A673 (cell line): Measurements from ENCODE around the gene GIPC2. TPM values are rescaled to one million over a fixed set of nuclear protein-coding genes. Genes with fewer than 3 reads are reported as not detected.

Experiments
- BruUV-seq: library from RNA; stranded (reverse); fragments of 400-500 nt; replicated peaks from 2 replicates; lab custom pipeline; 2021; lab: Mats Ljungman, UMichigan
- CTCF ChIA-PET: fragments of 300-600 bp; sonication (Branson Sonifier 250); formaldehyde crosslinking; loops from one replicate; lab custom pipeline; 2022; ENCODE audit warnings: antibody characterized with exemption; lab: Charles Lee
- POLR2A ChIA-PET: fragments of 300-600 bp; sonication (Branson Sonifier 250); formaldehyde crosslinking; loops from one replicate; lab custom pipeline; 2022; ENCODE audit warnings: antibody characterized with exemption; ENCODE audit not compliant: low non-redundant PET; lab: Charles Lee
- DNase-seq: peaks from one replicate; pipeline ENCODE4 v3.0.0-alpha.2; 2015; ENCODE audit warnings: low spot score
- H3K27ac ChIP-seq: fragments of 200-600 bp; sonication (generic); 2 replicates; pipeline ENCODE4 v1.5.1; 2016; ENCODE audit warnings: mixed run types, low read depth, mild to moderate bottlenecking, mixed read lengths, antibody characterized with exemption, low read length; ENCODE audit not compliant: poor library complexity, severe bottlenecking
- H3K27me3 ChIP-seq: fragments of 200-600 bp; sonication (generic); replicated peaks from 2 replicates; pipeline ENCODE4 v1.6.1; 2017; ENCODE audit warnings: mixed run types, low read depth, mild to moderate bottlenecking, mixed read lengths, antibody characterized with exemption, low read length; ENCODE audit not compliant: insufficient read depth, poor library complexity
- H3K36me3 ChIP-seq: fragments of 200-600 bp; sonication (generic); 2 replicates; pipeline ENCODE4 v1.6.1; 2016; ENCODE audit warnings: mixed run types, mild to moderate bottlenecking, mixed read lengths, antibody characterized with exemption, low read length; ENCODE audit not compliant: insufficient read depth, poor library complexity, severe bottlenecking
- H3K4me1 ChIP-seq: fragments of 200-600 bp; sonication (generic); 2 replicates; pipeline ENCODE4 v1.6.1; 2017; ENCODE audit warnings: mixed run types, mild to moderate bottlenecking, mixed read lengths, antibody characterized with exemption, low read length; ENCODE audit not compliant: insufficient read depth, poor library complexity, severe bottlenecking
- H3K4me3 ChIP-seq: fragments of 200-600 bp; sonication (generic); 2 replicates; pipeline ENCODE4 v1.5.1; 2016; ENCODE audit warnings: low read depth, mixed run types, mild to moderate bottlenecking, mixed read lengths, low read length; ENCODE audit not compliant: poor library complexity, severe bottlenecking
- H3K9me3 ChIP-seq: fragments of 200-600 bp; sonication (generic); 2 replicates; pipeline ENCODE4 v1.6.1; 2016; ENCODE audit warnings: mixed run types, low read depth, mild to moderate bottlenecking, mixed read lengths, antibody characterized with exemption, low read length; ENCODE audit not compliant: poor library complexity, severe bottlenecking
- EZH2 ChIP-seq: fragments of 200-600 bp; sonication (generic); IDR thresholded peaks from 2 replicates; pipeline ENCODE4 v1.6.1; 2017; ENCODE audit warnings: borderline replicate concordance, low read depth, mild to moderate bottlenecking, mixed read lengths, antibody characterized with exemption, low read length; ENCODE audit not compliant: poor library complexity, severe bottlenecking
- intact Hi-C: fragments of 100-400 bp; cut with micrococcal nuclease; formaldehyde crosslinking; loops from one replicate; pipeline ENCODE4 v1.10.0; 2022; ENCODE audit not compliant: unreplicated experiment
- total RNA-seq: library from RNA; stranded (reverse); gene quantifications from 2 replicates; pipeline ENCODE4 v1.2.3, GENCODE V29; 2021
- TF ChIP-seq, protein P1 (sequence below): fragments of 300-800, 200-600 bp; sonication (generic); conservative IDR thresholded peaks from 2 replicates; pipeline ENCODE4 v1.5.1; 2017; ENCODE audit warnings: low read depth, mild to moderate bottlenecking, antibody characterized with exemption, low read length, moderate library complexity, mixed read lengths

GIPC2 gene
- total RNA-seq, 1 experiment from 2014 or later = not detected

DNA sequence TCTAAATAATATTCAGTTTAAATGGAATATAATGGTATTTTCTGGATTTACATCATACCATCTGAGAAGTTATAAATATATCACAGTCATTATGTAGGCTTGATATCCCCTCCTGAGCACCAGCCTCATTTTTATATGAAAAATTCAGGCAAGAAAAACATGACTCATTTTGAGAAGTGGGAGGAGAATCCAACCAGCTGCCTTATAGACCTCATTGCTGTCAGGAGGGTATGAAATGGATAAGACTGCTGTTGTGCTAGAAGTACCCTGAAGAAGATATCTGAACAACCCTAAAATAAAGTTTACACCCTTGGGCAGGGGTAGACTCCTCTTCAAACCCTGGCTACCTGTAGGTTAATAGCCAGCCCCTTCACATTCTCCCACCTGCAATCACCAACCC, 8.8 kb downstream of the GIPC2 start:
- ChIA-PET POLR2A (no interaction called here), CTCF (no interaction called here)
- DNase-seq = no peak
- Histone ChIP-seq H3K4me3 (no peak overlapping the region), H3K27ac (no peak overlapping the region), H3K36me3 (no peaks in the 10 kb centered on the region), H3K27me3 (no peaks in the 10 kb centered on the region), H3K4me1 (no peaks in the 10 kb centered on the region), H3K9me3 (no peaks in the 10 kb centered on the region)
- intact Hi-C loops = no loop called here
- no TSS peak for BruUV-seq
- TF ChIP-seq, protein P1, sequence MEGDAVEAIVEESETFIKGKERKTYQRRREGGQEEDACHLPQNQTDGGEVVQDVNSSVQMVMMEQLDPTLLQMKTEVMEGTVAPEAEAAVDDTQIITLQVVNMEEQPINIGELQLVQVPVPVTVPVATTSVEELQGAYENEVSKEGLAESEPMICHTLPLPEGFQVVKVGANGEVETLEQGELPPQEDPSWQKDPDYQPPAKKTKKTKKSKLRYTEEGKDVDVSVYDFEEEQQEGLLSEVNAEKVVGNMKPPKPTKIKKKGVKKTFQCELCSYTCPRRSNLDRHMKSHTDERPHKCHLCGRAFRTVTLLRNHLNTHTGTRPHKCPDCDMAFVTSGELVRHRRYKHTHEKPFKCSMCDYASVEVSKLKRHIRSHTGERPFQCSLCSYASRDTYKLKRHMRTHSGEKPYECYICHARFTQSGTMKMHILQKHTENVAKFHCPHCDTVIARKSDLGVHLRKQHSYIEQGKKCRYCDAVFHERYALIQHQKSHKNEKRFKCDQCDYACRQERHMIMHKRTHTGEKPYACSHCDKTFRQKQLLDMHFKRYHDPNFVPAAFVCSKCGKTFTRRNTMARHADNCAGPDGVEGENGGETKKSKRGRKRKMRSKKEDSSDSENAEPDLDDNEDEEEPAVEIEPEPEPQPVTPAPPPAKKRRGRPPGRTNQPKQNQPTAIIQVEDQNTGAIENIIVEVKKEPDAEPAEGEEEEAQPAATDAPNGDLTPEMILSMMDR = no peak
- TF ChIP-seq EZH2 = no peak

DNA sequence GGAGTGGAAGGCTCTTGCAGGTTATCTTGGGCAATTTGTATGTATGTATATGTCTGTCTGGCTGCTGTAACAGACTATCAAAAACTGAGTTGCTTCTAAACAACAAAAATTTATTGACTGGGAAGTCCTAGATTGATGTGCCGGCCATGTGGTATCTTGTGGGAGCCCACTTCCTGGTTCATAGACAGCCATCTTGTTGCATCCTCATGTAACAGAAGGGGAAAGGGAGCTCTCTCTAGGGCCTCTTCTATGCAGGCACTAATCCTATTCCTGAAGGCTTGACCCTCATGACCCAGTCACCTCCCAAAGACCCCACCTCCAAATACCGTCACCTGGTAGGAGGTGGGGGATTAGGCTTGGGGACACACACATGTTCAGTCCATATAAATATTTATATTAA, 9.2 kb downstream of the GIPC2 start:
- no peaks in the 10 kb centered on the region for H3K4me1 ChIP-seq
- ChIA-PET CTCF (no interaction called here), POLR2A (no interaction called here)
- BruUV-seq = no TSS peak
- no peaks in the 10 kb centered on the region for H3K36me3 ChIP-seq
- no peak for DNase-seq
- no peaks in the 10 kb centered on the region for H3K9me3 ChIP-seq
- TF ChIP-seq, protein P1 = no peak
- TF ChIP-seq EZH2 = no peak
- no peak overlapping the region for H3K4me3 ChIP-seq
- no peaks in the 10 kb centered on the region for H3K27me3 ChIP-seq
- no peak overlapping the region for H3K27ac ChIP-seq
- intact Hi-C loops = no loop called here

DNA sequence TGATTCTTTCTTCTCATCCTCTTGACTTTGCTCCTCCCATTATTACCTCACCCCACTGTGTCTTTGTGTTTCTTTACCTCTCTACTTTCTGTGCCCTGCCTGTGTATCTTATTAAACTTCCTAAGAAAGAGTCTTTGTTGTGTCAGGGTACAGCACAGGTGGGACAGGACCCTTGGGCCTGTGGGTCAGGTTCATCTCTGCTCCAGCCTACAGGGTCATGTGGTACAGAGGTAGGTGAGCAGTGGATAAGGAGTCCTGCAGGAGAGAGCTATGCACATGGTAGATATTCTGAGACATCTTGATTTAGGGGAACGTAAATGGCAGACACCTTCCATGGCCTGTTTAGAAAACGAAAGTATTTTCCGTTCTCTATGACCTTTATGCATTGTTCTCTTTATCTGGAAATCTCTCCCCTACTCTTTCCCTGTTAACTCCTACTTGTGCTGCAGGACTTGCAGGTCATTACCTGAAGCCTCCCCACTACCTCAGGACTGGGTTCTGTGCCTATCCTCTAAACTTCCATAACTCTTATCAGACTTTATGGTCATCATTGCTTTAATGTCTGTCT, 9.9 kb downstream of the GIPC2 start:
- no peak for DNase-seq
- H3K4me1 ChIP-seq = no peaks in the 10 kb centered on the region
- no peaks in the 10 kb centered on the region for H3K36me3 ChIP-seq
- H3K27me3 ChIP-seq = no peaks in the 10 kb centered on the region
- no peaks in the 10 kb centered on the region for H3K9me3 ChIP-seq
- CTCF ChIA-PET = no interaction called here
- no peak overlapping the region for H3K4me3 ChIP-seq
- POLR2A ChIA-PET = no interaction called here
- intact Hi-C loops = no loop called here
- no TSS peak for BruUV-seq
- no peak overlapping the region for H3K27ac ChIP-seq
- TF ChIP-seq, protein P1 = no peak
